Stomach (tissue), 4 donors: Measurements from ENCODE around the gene GLB1L2.
A peak's percentile ranks its signal among the peaks of the same experiment; 100 is the strongest.

Experiments used
- EP300 ChIP-seq: sonication (generic); formaldehyde crosslinking; IDR thresholded peaks from one replicate; pipeline ENCODE4 v1.6.1; 2017; ENCODE audit warnings: antibody characterized with exemption
- POLR2A ChIP-seq, 4 donors: fragments of 450-650 bp; IDR thresholded peaks; one replicate each; pipeline ENCODE4 v1.6.1; 2016; ENCODE audit warnings: antibody characterized with exemption in 4 of 4, control low read depth in 2 of 4, mild to moderate bottlenecking in 1 of 4, moderate library complexity in 1 of 4
- POLR2AphosphoS5 ChIP-seq, 3 donors: sonication (generic); formaldehyde crosslinking; IDR thresholded peaks; one replicate each; pipeline ENCODE4 v1.6.1; 2016; ENCODE audit warnings: antibody characterized with exemption in 3 of 3
- TF ChIP-seq, protein P1 (sequence below), 7 experiments: fragments of 450-650 bp in 4 of 7; fragments of 200-600 bp in 3 of 7; sonication (generic) in 3 of 7; IDR thresholded peaks; one replicate each; pipeline ENCODE4 v1.5.1; 2016 to 2019; ENCODE audit warnings: antibody characterized with exemption in 7 of 7, control low read depth in 2 of 7, mild to moderate bottlenecking in 1 of 7

DNA sequence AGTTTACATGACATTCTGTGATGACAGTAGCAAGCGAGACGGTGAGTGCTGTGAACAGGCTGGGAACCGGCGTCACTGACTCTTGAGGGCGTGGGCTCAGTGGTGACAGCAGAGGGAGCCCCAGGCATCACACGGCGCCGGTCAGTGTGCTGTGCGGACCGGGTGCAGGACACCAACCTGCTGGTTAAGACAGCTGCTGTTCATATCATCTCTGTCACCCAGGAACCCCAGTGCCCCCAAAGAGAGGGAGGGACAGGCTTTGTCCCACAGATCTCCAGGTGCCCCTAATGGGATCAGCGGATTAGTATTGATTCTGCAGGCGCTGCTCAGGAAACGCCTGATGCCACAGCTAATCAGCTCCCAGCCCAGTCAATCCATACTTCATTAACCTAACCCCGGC, 61.9 kb downstream of the GLB1L2 start:
- TF ChIP-seq POLR2A (IDR thresholded peaks at IDR 0.05), result no peak
- TF ChIP-seq, protein P1, sequence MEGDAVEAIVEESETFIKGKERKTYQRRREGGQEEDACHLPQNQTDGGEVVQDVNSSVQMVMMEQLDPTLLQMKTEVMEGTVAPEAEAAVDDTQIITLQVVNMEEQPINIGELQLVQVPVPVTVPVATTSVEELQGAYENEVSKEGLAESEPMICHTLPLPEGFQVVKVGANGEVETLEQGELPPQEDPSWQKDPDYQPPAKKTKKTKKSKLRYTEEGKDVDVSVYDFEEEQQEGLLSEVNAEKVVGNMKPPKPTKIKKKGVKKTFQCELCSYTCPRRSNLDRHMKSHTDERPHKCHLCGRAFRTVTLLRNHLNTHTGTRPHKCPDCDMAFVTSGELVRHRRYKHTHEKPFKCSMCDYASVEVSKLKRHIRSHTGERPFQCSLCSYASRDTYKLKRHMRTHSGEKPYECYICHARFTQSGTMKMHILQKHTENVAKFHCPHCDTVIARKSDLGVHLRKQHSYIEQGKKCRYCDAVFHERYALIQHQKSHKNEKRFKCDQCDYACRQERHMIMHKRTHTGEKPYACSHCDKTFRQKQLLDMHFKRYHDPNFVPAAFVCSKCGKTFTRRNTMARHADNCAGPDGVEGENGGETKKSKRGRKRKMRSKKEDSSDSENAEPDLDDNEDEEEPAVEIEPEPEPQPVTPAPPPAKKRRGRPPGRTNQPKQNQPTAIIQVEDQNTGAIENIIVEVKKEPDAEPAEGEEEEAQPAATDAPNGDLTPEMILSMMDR (IDR thresholded peaks at IDR 0.05), result peak in 4 of 7 experiments; percentile 7 to 41 (median 22)
- TF ChIP-seq POLR2AphosphoS5 (IDR thresholded peaks at IDR 0.05), result no peak
- TF ChIP-seq EP300, result no peak
